NCI-H2029 (cell line): ENCODE results near the gene ABCG2.

Experiments
- DNase-seq: peaks from one replicate; lab custom pipeline; 2025; lab: John Stamatoyannopoulos, UW

The ABCG2 gene

GRCh38 chr4:88064410-88064809 is 94.0 kb downstream of the ABCG2 start:
- DNase-seq, result no peak

GRCh38 chr4:88063634-88064296 is 94.7 kb downstream of the ABCG2 start:
- DNase-seq, result no peak

- no peak for DNase-seq
These were observed 95.6 kb downstream of the ABCG2 start for GRCh38 chr4:88062843-88063242.

- DNase-seq, result no peak
These were observed 96.1 kb downstream of the ABCG2 start for GRCh38 chr4:88062311-88062710.

- no peak for DNase-seq
These were observed 98.0 kb downstream of the ABCG2 start for GRCh38 chr4:88060431-88060830.

- DNase-seq, result no peak
These were observed 98.7 kb downstream of the ABCG2 start for GRCh38 chr4:88059766-88060165.

- no peak for DNase-seq
These were observed 100.1 kb downstream of the ABCG2 start for GRCh38 chr4:88058295-88058694.

- DNase-seq, result no peak
These were observed 103.5 kb downstream of the ABCG2 start for GRCh38 chr4:88054901-88055300.

- no peak for DNase-seq
These were observed 104.2 kb downstream of the ABCG2 start for GRCh38 chr4:88054229-88054628.

GRCh38 chr4:88045021-88045420 is 113.4 kb downstream of the ABCG2 start:
- DNase-seq, result no peak

GRCh38 chr4:88043586-88044340 is 114.7 kb downstream of the ABCG2 start:
- DNase-seq, result no peak

- DNase-seq, result no peak
These were observed 115.4 kb downstream of the ABCG2 start for GRCh38 chr4:88043001-88043400.

GRCh38 chr4:88041626-88042025 is 116.8 kb downstream of the ABCG2 start:
- DNase-seq, result no peak

- no peak for DNase-seq
These were observed 117.7 kb downstream of the ABCG2 start for GRCh38 chr4:88040707-88041106.
